HCT116 (cell line): Measurements from ENCODE around the gene FAM117A.

Experiments
- CBX3 ChIP-seq: IDR thresholded peaks from 2 replicates; pipeline ENCODE4 v1.6.1; 2012; ENCODE audit warnings: low read depth
- FOSL1 ChIP-seq: IDR thresholded peaks from 2 replicates; pipeline ENCODE4 v1.6.1; 2012; ENCODE audit warnings: low read depth
- JUND ChIP-seq: IDR thresholded peaks from 2 replicates; pipeline ENCODE4 v1.6.1; 2012
- POLR2A ChIP-seq: IDR thresholded peaks from 2 replicates; pipeline ENCODE4 v1.7.0; 2011; ENCODE audit warnings: borderline replicate concordance; ENCODE audit not compliant: insufficient read depth, insufficient read length; ENCODE audit errors: extremely low read depth
- POLR2AphosphoS5 ChIP-seq: IDR thresholded peaks from 2 replicates; pipeline ENCODE4 v1.6.1; 2011; ENCODE audit warnings: mild to moderate bottlenecking, low read depth, low read length, moderate library complexity
- YY1 ChIP-seq: IDR thresholded peaks from 2 replicates; pipeline ENCODE4 v1.6.1; 2011; ENCODE audit warnings: low read length, low read depth, moderate library complexity, mild to moderate bottlenecking; ENCODE audit not compliant: insufficient replicate concordance; ENCODE audit errors: extremely low read depth
- TF ChIP-seq, protein P1 (sequence below), 3 experiments: fragments of 200-600 bp in 1 of 3; sonication (generic) in 1 of 3; IDR thresholded peaks in 2 of 3; conservative IDR thresholded peaks in 1 of 3; 2 replicates each; pipeline ENCODE4 v1.5.1; 2012 to 2017; ENCODE audit warnings: low read depth in 2 of 3, low read length in 2 of 3, antibody characterized with exemption in 1 of 3, borderline replicate concordance in 1 of 3, control low read depth in 1 of 3, mild to moderate bottlenecking in 1 of 3, mixed read lengths in 1 of 3, mixed run types in 1 of 3, moderate library complexity in 1 of 3; ENCODE audit not compliant: insufficient read depth in 1 of 3
- TF ChIP-seq, protein P2 (sequence below): IDR thresholded peaks from 2 replicates; pipeline ENCODE4 v1.6.1; 2012; ENCODE audit warnings: low read depth

DNA sequence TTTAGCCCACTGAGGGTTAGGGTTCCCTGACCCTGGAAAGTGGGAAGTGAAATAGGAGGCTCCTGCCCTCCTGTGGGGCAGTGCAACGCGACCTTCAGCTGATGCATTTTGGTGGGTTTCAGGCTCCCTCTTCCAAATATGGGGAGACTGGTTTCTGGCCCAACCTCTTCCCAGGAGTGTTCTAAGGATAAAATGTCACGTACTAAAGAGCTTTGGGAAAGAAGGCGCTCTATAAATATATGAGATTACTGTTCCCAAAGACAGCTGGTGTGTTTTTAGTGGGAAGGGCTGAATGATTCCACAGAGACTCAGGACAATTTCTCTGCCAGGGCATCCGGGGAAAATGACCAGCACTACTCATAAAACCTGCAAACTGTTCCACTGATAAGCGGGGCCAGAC lies 65.9 kb downstream of the FAM117A start:
- TF ChIP-seq POLR2A (no peak), YY1 (no peak), POLR2AphosphoS5 (no peak), FOSL1 (no peak), JUND (no peak), CBX3 (no peak)
- TF ChIP-seq, protein P1, sequence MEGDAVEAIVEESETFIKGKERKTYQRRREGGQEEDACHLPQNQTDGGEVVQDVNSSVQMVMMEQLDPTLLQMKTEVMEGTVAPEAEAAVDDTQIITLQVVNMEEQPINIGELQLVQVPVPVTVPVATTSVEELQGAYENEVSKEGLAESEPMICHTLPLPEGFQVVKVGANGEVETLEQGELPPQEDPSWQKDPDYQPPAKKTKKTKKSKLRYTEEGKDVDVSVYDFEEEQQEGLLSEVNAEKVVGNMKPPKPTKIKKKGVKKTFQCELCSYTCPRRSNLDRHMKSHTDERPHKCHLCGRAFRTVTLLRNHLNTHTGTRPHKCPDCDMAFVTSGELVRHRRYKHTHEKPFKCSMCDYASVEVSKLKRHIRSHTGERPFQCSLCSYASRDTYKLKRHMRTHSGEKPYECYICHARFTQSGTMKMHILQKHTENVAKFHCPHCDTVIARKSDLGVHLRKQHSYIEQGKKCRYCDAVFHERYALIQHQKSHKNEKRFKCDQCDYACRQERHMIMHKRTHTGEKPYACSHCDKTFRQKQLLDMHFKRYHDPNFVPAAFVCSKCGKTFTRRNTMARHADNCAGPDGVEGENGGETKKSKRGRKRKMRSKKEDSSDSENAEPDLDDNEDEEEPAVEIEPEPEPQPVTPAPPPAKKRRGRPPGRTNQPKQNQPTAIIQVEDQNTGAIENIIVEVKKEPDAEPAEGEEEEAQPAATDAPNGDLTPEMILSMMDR (IDR thresholded peaks at IDR 0.05 in 2 of 3, conservative IDR thresholded peaks at IDR 0.05 in 1 of 3; ENCODE audit: borderline replicate concordance in 1 of 3, insufficient read depth in 1 of 3, low read depth in 2 of 3, low read length in 2 of 3) = no peak
- TF ChIP-seq, protein P2, sequence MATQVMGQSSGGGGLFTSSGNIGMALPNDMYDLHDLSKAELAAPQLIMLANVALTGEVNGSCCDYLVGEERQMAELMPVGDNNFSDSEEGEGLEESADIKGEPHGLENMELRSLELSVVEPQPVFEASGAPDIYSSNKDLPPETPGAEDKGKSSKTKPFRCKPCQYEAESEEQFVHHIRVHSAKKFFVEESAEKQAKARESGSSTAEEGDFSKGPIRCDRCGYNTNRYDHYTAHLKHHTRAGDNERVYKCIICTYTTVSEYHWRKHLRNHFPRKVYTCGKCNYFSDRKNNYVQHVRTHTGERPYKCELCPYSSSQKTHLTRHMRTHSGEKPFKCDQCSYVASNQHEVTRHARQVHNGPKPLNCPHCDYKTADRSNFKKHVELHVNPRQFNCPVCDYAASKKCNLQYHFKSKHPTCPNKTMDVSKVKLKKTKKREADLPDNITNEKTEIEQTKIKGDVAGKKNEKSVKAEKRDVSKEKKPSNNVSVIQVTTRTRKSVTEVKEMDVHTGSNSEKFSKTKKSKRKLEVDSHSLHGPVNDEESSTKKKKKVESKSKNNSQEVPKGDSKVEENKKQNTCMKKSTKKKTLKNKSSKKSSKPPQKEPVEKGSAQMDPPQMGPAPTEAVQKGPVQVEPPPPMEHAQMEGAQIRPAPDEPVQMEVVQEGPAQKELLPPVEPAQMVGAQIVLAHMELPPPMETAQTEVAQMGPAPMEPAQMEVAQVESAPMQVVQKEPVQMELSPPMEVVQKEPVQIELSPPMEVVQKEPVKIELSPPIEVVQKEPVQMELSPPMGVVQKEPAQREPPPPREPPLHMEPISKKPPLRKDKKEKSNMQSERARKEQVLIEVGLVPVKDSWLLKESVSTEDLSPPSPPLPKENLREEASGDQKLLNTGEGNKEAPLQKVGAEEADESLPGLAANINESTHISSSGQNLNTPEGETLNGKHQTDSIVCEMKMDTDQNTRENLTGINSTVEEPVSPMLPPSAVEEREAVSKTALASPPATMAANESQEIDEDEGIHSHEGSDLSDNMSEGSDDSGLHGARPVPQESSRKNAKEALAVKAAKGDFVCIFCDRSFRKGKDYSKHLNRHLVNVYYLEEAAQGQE = no peak
